WTC11 (cell line): Measurements from ENCODE around the gene NOS1.

Experiments used
- ATF1 ChIP-seq: sonication (generic); formaldehyde crosslinking; IDR thresholded peaks from 2 replicates; pipeline ENCODE4 v1.8.1; 2023; ENCODE audit warnings: mild to moderate bottlenecking, moderate library complexity, missing genetic modification reagents
- E2F4 ChIP-seq: sonication (generic); formaldehyde crosslinking; IDR thresholded peaks from 2 replicates; pipeline ENCODE4 v1.8.1; 2022; ENCODE audit warnings: low read depth, mild to moderate bottlenecking, moderate library complexity, missing genetic modification reagents, borderline replicate concordance
- ETV6 ChIP-seq: sonication (generic); formaldehyde crosslinking; IDR thresholded peaks from 2 replicates; pipeline ENCODE4 v1.8.1; 2022; ENCODE audit warnings: mild to moderate bottlenecking, missing genetic modification reagents
- FOXJ3 ChIP-seq: sonication (generic); formaldehyde crosslinking; IDR thresholded peaks from 2 replicates; pipeline ENCODE4 v1.9.0; 2021; ENCODE audit warnings: missing genetic modification reagents, mild to moderate bottlenecking, borderline replicate concordance
- JUN ChIP-seq: sonication (generic); formaldehyde crosslinking; IDR thresholded peaks from 2 replicates; pipeline ENCODE4 v1.8.0; 2023; ENCODE audit warnings: mild to moderate bottlenecking, missing genetic modification reagents
- NFATC4 ChIP-seq: fragments of 250-450 bp; sonication (Bioruptor Pico); IDR thresholded peaks from 2 replicates; pipeline ENCODE4 v1.9.0; 2021; ENCODE audit warnings: mild to moderate bottlenecking
- SMAD3 ChIP-seq: sonication (generic); formaldehyde crosslinking; IDR thresholded peaks from 2 replicates; pipeline ENCODE4 v1.8.0; 2022; ENCODE audit warnings: missing genetic modification reagents, mild to moderate bottlenecking, borderline replicate concordance
- ZBTB21 ChIP-seq: sonication (generic); formaldehyde crosslinking; IDR thresholded peaks from 2 replicates; pipeline ENCODE4 v1.8.1; 2023; ENCODE audit warnings: mild to moderate bottlenecking, missing genetic modification reagents, borderline replicate concordance
- ZNF121 ChIP-seq: sonication (generic); formaldehyde crosslinking; IDR thresholded peaks from 2 replicates; pipeline ENCODE4 v1.8.0; 2023; ENCODE audit warnings: missing genetic modification reagents
- ZNF263 ChIP-seq: sonication (generic); formaldehyde crosslinking; IDR thresholded peaks from 2 replicates; pipeline ENCODE4 v1.8.1; 2022; ENCODE audit warnings: low read depth, mild to moderate bottlenecking, moderate library complexity, missing genetic modification reagents
- ZNF396 ChIP-seq: fragments of 250-450 bp; sonication (Bioruptor Pico); IDR thresholded peaks from 2 replicates; pipeline ENCODE4 v1.8.0; 2021; ENCODE audit warnings: mild to moderate bottlenecking, moderate library complexity, borderline replicate concordance
- TF ChIP-seq, protein P1 (sequence below): fragments of 200-600 bp; IDR thresholded peaks from 2 replicates; pipeline ENCODE4 v1.8.0; 2022; ENCODE audit warnings: antibody characterized with exemption
- TF ChIP-seq, protein P2 (sequence below): sonication (generic); formaldehyde crosslinking; IDR thresholded peaks from 2 replicates; pipeline ENCODE4 v1.8.0; 2022; ENCODE audit warnings: missing genetic modification reagents
- TF ChIP-seq, protein P3 (sequence below): sonication (generic); formaldehyde crosslinking; IDR thresholded peaks from 2 replicates; pipeline ENCODE4 v1.8.1; 2022; ENCODE audit warnings: missing genetic modification reagents, borderline replicate concordance

DNA sequence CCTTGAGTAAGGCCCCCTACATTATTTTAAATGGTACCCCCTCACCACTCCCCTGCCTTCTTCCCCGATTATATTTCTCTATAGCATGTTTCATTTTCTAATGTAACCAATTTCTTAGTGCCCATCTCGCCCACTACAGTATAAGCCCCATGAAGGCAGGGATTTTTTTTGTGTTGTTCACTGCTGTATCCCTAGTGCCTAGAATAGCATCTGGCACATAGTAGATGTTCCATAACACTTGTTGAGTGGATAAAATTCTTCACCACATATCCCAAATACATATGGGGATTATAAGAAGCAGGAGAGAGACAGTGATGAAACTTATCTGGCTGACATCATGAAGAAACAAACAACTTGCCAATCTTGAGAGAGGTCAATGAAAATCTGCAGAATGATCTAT, 182.7 kb downstream of the NOS1 start:
- TF ChIP-seq ZNF396 (CRISPR knock-in tag), result no peak
- no peak for TF ChIP-seq SMAD3 (CRISPR knock-in tag)
- TF ChIP-seq E2F4 (CRISPR knock-in tag), result no peak
- TF ChIP-seq, protein P1, sequence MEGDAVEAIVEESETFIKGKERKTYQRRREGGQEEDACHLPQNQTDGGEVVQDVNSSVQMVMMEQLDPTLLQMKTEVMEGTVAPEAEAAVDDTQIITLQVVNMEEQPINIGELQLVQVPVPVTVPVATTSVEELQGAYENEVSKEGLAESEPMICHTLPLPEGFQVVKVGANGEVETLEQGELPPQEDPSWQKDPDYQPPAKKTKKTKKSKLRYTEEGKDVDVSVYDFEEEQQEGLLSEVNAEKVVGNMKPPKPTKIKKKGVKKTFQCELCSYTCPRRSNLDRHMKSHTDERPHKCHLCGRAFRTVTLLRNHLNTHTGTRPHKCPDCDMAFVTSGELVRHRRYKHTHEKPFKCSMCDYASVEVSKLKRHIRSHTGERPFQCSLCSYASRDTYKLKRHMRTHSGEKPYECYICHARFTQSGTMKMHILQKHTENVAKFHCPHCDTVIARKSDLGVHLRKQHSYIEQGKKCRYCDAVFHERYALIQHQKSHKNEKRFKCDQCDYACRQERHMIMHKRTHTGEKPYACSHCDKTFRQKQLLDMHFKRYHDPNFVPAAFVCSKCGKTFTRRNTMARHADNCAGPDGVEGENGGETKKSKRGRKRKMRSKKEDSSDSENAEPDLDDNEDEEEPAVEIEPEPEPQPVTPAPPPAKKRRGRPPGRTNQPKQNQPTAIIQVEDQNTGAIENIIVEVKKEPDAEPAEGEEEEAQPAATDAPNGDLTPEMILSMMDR, result no peak
- TF ChIP-seq ETV6 (CRISPR knock-in tag), result no peak
- TF ChIP-seq ATF1 (CRISPR knock-in tag), result no peak
- TF ChIP-seq ZNF263 (CRISPR knock-in tag), result no peak
- TF ChIP-seq FOXJ3 (CRISPR knock-in tag), result no peak
- TF ChIP-seq, protein P2, sequence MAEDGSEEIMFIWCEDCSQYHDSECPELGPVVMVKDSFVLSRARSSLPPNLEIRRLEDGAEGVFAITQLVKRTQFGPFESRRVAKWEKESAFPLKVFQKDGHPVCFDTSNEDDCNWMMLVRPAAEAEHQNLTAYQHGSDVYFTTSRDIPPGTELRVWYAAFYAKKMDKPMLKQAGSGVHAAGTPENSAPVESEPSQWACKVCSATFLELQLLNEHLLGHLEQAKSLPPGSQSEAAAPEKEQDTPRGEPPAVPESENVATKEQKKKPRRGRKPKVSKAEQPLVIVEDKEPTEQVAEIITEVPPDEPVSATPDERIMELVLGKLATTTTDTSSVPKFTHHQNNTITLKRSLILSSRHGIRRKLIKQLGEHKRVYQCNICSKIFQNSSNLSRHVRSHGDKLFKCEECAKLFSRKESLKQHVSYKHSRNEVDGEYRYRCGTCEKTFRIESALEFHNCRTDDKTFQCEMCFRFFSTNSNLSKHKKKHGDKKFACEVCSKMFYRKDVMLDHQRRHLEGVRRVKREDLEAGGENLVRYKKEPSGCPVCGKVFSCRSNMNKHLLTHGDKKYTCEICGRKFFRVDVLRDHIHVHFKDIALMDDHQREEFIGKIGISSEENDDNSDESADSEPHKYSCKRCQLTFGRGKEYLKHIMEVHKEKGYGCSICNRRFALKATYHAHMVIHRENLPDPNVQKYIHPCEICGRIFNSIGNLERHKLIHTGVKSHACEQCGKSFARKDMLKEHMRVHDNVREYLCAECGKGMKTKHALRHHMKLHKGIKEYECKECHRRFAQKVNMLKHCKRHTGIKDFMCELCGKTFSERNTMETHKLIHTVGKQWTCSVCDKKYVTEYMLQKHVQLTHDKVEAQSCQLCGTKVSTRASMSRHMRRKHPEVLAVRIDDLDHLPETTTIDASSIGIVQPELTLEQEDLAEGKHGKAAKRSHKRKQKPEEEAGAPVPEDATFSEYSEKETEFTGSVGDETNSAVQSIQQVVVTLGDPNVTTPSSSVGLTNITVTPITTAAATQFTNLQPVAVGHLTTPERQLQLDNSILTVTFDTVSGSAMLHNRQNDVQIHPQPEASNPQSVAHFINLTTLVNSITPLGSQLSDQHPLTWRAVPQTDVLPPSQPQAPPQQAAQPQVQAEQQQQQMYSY (CRISPR knock-in tag), result no peak
- TF ChIP-seq ZNF121 (CRISPR knock-in tag), result no peak
- TF ChIP-seq NFATC4 (CRISPR knock-in tag), result no peak
- TF ChIP-seq, protein P3, sequence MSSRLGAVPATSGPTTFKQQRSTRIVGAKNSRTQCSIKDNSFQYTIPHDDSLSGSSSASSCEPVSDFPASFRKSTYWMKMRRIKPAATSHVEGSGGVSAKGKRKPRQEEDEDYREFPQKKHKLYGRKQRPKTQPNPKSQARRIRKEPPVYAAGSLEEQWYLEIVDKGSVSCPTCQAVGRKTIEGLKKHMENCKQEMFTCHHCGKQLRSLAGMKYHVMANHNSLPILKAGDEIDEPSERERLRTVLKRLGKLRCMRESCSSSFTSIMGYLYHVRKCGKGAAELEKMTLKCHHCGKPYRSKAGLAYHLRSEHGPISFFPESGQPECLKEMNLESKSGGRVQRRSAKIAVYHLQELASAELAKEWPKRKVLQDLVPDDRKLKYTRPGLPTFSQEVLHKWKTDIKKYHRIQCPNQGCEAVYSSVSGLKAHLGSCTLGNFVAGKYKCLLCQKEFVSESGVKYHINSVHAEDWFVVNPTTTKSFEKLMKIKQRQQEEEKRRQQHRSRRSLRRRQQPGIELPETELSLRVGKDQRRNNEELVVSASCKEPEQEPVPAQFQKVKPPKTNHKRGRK (CRISPR knock-in tag), result no peak
- TF ChIP-seq JUN (CRISPR knock-in tag), result no peak
- TF ChIP-seq ZBTB21, result no peak
